ENCODE results near the gene TECPR2.

Gene TECPR2

DNA sequence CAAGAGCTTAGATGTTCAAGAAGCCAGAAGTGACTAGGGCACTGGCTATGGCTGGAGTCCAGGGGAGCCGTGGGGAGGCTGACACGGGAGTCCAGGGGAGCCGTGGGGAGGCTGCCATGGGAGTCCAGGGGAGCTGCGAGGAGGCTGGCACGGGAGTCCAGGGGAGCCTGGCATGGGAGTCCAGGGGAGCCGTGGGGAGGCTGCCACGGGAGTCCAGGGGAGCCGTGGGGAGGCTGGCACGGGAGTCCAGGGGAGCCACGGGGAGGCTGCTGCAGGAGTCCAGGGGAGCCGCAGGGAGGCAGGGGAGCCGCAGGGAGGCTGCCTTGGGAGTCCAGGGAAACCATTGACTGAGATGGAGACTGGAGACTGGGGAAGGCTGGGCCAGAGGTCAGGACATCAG is 54.9 kb downstream of the TECPR2 start:
- TF ChIP-seq PAX5 (IDR thresholded peaks at IDR 0.05; ENCODE audit: insufficient read depth, low read length, severe bottlenecking) = no peak
- TF ChIP-seq POLR2AphosphoS5 (IDR thresholded peaks at IDR 0.05; ENCODE audit: low read depth, low read length) = no peak
- TF ChIP-seq TAF1 (IDR thresholded peaks at IDR 0.05; ENCODE audit: low read depth, low read length) = no peak
- TF ChIP-seq POLR2A (IDR thresholded peaks at IDR 0.05; ENCODE audit: low read depth, low read length) = no peak
- FAIRE-seq (no peak), DNase-seq (ENCODE audit: insufficient read length, low spot score) (no peak)

DNA sequence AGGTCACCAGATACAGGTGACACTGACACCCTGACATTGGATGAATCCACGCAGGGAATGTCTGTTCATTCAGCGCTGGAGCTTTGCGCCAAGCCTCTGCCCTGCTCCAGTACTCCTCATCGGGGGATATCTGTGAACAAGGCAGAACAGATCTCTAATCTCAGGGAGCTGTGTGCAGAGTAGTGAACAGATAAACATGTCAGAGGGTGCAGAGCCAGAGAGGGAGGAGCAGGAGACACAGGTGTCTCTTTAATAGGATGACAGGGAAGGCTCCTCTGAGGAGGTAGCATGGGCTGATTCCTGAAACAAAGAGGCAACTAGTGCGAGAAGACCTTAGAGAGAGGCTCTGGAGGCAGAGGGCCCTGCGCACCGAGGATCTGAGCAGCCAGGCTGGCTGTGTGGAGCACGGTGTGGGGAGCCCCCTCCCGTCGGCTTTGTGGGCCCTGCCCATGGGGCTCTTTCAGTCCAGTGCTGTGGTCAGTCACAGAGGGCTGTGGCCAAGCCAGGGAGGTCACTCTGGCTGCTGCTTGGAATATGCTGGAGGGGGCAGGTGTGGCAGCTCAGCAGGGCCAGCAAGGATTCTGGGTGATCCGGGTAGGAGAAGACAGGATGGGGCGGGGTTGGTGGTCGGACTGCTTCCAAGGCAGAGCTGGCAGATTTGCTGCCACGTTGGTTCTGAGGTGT is 55.6 kb downstream of the TECPR2 start:
- FAIRE-seq (no peak), DNase-seq (ENCODE audit: insufficient read length, low spot score) (no peak)
- TF ChIP-seq TAF1 (IDR thresholded peaks at IDR 0.05; ENCODE audit: low read depth, low read length) (no peak), POU2F2 (IDR thresholded peaks at IDR 0.05; ENCODE audit: low read depth, low read length) (no peak), POLR2A (IDR thresholded peaks at IDR 0.05; ENCODE audit: low read depth, low read length) (no peak), PAX5 (IDR thresholded peaks at IDR 0.05; ENCODE audit: insufficient read depth, low read length, severe bottlenecking) (no peak), POLR2AphosphoS5 (IDR thresholded peaks at IDR 0.05; ENCODE audit: low read depth, low read length) (no peak), SPI1 (IDR thresholded peaks at IDR 0.05; ENCODE audit: low read depth, low read length) (no peak)

DNA sequence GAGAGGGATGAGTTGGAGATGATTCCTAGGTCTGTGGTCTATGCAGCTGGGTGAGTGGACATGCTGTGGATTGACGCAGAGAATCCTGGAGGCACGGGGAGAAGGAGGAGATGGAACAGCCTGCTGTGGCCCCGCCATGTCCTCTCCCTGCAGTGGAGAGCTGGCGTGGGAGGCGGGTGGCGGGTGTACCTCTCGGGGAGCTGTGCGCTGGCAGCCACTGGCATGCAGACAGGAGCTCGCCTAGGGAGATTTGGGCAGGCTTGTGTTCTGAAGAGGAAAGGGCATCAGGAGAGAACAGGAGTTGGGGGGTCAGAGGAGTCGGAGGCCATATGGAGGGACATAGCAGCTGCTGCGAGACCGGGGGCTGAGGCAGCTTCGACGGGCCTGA is 56.1 kb downstream of the TECPR2 start:
- FAIRE-seq = no peak
- no peak for DNase-seq (ENCODE audit: insufficient read length, low spot score)
- TF ChIP-seq SPI1 (IDR thresholded peaks at IDR 0.05; ENCODE audit: low read depth, low read length) (no peak), POLR2AphosphoS5 (IDR thresholded peaks at IDR 0.05; ENCODE audit: low read depth, low read length) (no peak), POLR2A (IDR thresholded peaks at IDR 0.05; ENCODE audit: low read depth, low read length) (no peak), POU2F2 (IDR thresholded peaks at IDR 0.05; ENCODE audit: low read depth, low read length) (no peak), PAX5 (IDR thresholded peaks at IDR 0.05; ENCODE audit: insufficient read depth, low read length, severe bottlenecking) (no peak), TAF1 (IDR thresholded peaks at IDR 0.05; ENCODE audit: low read depth, low read length) (no peak)

- DNase-seq (ENCODE audit: insufficient read length, low spot score) (no peak), FAIRE-seq (no peak)
- TF ChIP-seq SPI1 (IDR thresholded peaks at IDR 0.05; ENCODE audit: low read depth, low read length) (no peak), POLR2A (IDR thresholded peaks at IDR 0.05; ENCODE audit: low read depth, low read length) (no peak), PAX5 (IDR thresholded peaks at IDR 0.05; ENCODE audit: insufficient read depth, low read length, severe bottlenecking) (no peak), POLR2AphosphoS5 (IDR thresholded peaks at IDR 0.05; ENCODE audit: low read depth, low read length) (no peak), TAF1 (IDR thresholded peaks at IDR 0.05; ENCODE audit: low read depth, low read length) (no peak), POU2F2 (IDR thresholded peaks at IDR 0.05; ENCODE audit: low read depth, low read length) (no peak)
Measured at GRCh38 chr14:102419276-102419675, 56.5 kb downstream of the TECPR2 start.

GRCh38 chr14:102419716-102420115 is 57.0 kb downstream of the TECPR2 start:
- TF ChIP-seq PAX5 (IDR thresholded peaks at IDR 0.05; ENCODE audit: insufficient read depth, low read length, severe bottlenecking) (no peak), POLR2A (IDR thresholded peaks at IDR 0.05; ENCODE audit: low read depth, low read length) (no peak), SPI1 (IDR thresholded peaks at IDR 0.05; ENCODE audit: low read depth, low read length) (no peak), POLR2AphosphoS5 (IDR thresholded peaks at IDR 0.05; ENCODE audit: low read depth, low read length) (no peak), POU2F2 (IDR thresholded peaks at IDR 0.05; ENCODE audit: low read depth, low read length) (no peak)
- DNase-seq (ENCODE audit: insufficient read length, low spot score) = no peak
- FAIRE-seq = no peak

DNA sequence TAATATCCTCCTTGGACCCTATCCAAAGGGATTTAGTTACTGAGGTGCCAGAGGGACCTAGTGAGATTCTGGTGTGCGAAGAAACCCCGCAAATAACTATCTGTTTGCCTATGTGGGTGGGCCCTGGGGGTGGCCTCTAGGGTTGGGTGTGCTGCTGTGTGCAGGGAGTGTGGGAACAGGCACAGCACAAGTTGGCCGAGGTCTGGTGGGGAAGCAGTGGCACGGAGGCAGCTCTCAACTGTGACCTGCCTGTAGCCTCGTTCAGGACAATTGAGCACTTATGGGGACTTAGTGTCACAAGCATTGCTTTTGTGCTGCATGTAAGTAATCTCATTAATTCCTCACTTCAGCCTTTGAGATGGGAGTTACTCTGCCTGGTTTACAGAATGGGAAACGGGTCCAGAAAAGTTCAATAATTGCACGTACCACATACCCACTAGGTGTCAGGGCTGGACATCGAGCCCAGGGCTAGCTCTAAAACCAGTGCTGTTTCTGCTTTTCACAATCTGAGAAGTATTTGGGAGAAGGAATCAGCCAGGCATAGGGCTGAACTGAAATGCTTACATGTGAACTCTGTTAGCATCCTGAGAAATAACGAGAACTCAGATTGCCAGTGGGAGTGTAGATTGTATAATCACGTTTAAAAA is 58.8 kb downstream of the TECPR2 start:
- FAIRE-seq (no peak), DNase-seq (ENCODE audit: insufficient read length, low spot score) (no peak)
- TF ChIP-seq POLR2AphosphoS5 (IDR thresholded peaks at IDR 0.05; ENCODE audit: low read depth, low read length) (no peak), POLR2A (IDR thresholded peaks at IDR 0.05; ENCODE audit: low read depth, low read length) (no peak), SPI1 (IDR thresholded peaks at IDR 0.05; ENCODE audit: low read depth, low read length) (no peak), PAX5 (IDR thresholded peaks at IDR 0.05; ENCODE audit: insufficient read depth, low read length, severe bottlenecking) (no peak), POU2F2 (IDR thresholded peaks at IDR 0.05; ENCODE audit: low read depth, low read length) (no peak), TAF1 (IDR thresholded peaks at IDR 0.05; ENCODE audit: low read depth, low read length) (no peak)

DNA sequence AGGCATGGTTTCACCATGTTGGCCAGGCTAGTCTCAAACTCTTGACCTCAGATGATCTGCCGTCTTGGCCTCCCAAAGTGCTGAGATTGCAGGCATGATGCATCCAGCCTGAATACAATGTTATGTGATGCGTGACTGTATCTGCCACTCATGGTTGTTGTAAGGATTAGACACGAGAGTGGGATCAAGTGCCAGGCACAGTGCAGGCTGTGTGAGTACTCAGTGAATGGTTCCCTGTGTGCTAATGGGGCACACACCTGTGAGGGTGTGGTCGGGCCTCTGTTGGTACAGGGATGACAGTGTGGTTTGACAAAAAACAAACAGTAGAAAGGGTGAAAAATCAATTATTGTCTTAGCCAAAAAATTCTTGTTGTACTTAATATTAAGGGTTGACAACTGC is 61.8 kb downstream of the TECPR2 start:
- DNase-seq (ENCODE audit: insufficient read length, low spot score) = no peak
- FAIRE-seq = no peak
- no peak for TF ChIP-seq POLR2AphosphoS5 (IDR thresholded peaks at IDR 0.05; ENCODE audit: low read depth, low read length)
- no peak for TF ChIP-seq POU2F2 (IDR thresholded peaks at IDR 0.05; ENCODE audit: low read depth, low read length)

DNA sequence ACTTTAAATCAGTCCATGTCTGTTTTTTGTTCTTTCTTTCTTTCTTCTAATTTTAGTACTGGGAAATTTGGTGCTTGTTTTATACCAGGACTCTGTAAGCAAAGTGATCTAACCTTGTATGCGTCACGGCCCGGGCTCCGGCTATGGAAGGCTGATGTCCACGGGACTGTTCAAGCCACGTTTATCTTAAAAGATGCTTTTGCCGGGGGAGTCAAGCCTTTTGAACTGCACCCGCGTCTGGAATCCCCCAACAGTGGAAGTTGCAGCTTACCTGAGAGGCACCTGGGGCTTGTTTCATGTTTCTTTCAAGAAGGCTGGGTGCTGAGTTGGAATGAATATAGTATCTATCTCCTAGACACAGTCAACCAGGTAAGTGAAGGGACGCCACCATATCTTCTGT is 62.2 kb downstream of the TECPR2 start:
- FAIRE-seq (no peak), DNase-seq (ENCODE audit: insufficient read length, low spot score) (no peak)
- TF ChIP-seq PAX5 (IDR thresholded peaks at IDR 0.05; ENCODE audit: insufficient read depth, low read length, severe bottlenecking) (no peak), POLR2AphosphoS5 (IDR thresholded peaks at IDR 0.05; ENCODE audit: low read depth, low read length) (no peak), POLR2A (IDR thresholded peaks at IDR 0.05; ENCODE audit: low read depth, low read length) (no peak), TAF1 (IDR thresholded peaks at IDR 0.05; ENCODE audit: low read depth, low read length) (no peak), POU2F2 (IDR thresholded peaks at IDR 0.05; ENCODE audit: low read depth, low read length) (no peak), SPI1 (IDR thresholded peaks at IDR 0.05; ENCODE audit: low read depth, low read length) (no peak)

GRCh38 chr14:102426796-102427195 is 64.1 kb downstream of the TECPR2 start:
- TF ChIP-seq POLR2AphosphoS5 (IDR thresholded peaks at IDR 0.05; ENCODE audit: low read depth, low read length) (no peak), POU2F2 (IDR thresholded peaks at IDR 0.05; ENCODE audit: low read depth, low read length) (no peak), POLR2A (IDR thresholded peaks at IDR 0.05; ENCODE audit: low read depth, low read length) (no peak), TAF1 (IDR thresholded peaks at IDR 0.05; ENCODE audit: low read depth, low read length) (no peak), PAX5 (IDR thresholded peaks at IDR 0.05; ENCODE audit: insufficient read depth, low read length, severe bottlenecking) (no peak), SPI1 (IDR thresholded peaks at IDR 0.05; ENCODE audit: low read depth, low read length) (no peak)
- no peak for FAIRE-seq
- DNase-seq (ENCODE audit: insufficient read length, low spot score) = no peak

GRCh38 chr14:102427642-102428041 is 64.9 kb downstream of the TECPR2 start:
- FAIRE-seq (no peak), DNase-seq (ENCODE audit: insufficient read length, low spot score) (no peak)
- no peak for TF ChIP-seq POLR2AphosphoS5 (IDR thresholded peaks at IDR 0.05; ENCODE audit: low read depth, low read length)
- no peak for TF ChIP-seq SPI1 (IDR thresholded peaks at IDR 0.05; ENCODE audit: low read depth, low read length)
- TF ChIP-seq PAX5 (IDR thresholded peaks at IDR 0.05; ENCODE audit: insufficient read depth, low read length, severe bottlenecking) = no peak
- TF ChIP-seq TAF1 (IDR thresholded peaks at IDR 0.05; ENCODE audit: low read depth, low read length) = no peak
- no peak for TF ChIP-seq POLR2A (IDR thresholded peaks at IDR 0.05; ENCODE audit: low read depth, low read length)
- no peak for TF ChIP-seq POU2F2 (IDR thresholded peaks at IDR 0.05; ENCODE audit: low read depth, low read length)
